A673 (cell line): ENCODE measurements around the gene FUBP3.

ENCODE experiments used
- CTCF ChIP-seq: fragments of 300-800, 200-600 bp; sonication (generic); conservative IDR thresholded peaks from 2 replicates; pipeline ENCODE4 v1.5.1; 2017; ENCODE audit warnings: low read depth, mild to moderate bottlenecking, antibody characterized with exemption, low read length, moderate library complexity, mixed read lengths
- EZH2 ChIP-seq: fragments of 200-600 bp; sonication (generic); IDR thresholded peaks from 2 replicates; pipeline ENCODE4 v1.6.1; 2017; ENCODE audit warnings: borderline replicate concordance, low read depth, mild to moderate bottlenecking, mixed read lengths, antibody characterized with exemption, low read length; ENCODE audit not compliant: poor library complexity, severe bottlenecking

- TF ChIP-seq EZH2, result no peak
- no peak for TF ChIP-seq CTCF
Observed at GRCh38 chr9:130542038-130542437, 37.3 kb upstream of the FUBP3 start.
